T-helper 22 cell (primary cell): ENCODE measurements around the gene VSX1.

Experiments used
- DNase-seq: peaks from one replicate; pipeline ENCODE4 v3.0.0-alpha.2; 2020; ENCODE audit warnings: low read depth

Gene VSX1

GRCh38 chr20:25053255-25054031, 28.5 kb downstream of the VSX1 start:
- DNase-seq = no peak

DNA sequence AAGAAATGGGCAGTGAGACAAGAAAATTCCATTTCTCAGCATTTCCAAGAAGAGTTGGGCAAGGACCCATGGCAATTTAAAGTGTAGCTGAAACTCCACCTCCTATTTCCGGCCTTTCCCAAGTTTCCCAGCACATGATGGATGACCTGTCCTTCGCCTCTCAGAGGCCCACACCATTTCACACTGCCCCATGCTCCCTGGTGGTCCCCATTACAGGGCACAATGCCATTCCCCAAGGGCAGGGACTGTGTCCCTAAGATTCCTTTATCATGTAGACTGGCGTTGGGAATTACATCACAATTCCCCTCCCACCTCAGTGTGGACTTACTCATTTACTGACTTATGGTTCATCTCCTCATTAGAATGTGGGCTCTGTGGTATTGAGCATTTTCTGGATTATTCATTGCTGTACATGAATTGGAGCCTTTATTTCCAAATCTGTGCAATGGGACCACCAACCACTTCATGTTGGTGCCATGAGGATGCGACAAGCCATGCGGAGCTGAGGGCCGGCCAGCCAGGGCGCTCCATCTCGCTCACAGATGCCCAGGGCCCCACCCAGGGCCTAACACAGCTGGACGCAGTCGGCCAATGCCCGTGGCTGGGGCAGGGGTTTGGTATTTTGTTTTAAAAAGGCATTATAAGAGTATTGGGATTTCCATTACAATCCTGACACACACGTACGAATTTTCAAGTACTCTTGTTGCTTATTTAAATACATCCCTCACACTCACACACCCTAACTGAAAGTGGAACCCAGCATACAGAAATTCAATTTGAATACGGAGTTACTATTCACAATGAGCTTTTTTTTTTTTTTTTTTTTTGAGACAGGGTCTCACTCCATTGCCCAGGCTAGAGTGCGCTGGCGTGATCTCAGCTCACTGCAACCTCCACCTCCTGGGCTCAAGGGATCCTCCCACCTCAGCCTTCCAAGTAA, 29.4 kb downstream of the VSX1 start:
- no peak for DNase-seq

- no peak for DNase-seq
Observed at GRCh38 chr20:25051386-25052155, 30.4 kb downstream of the VSX1 start.

GRCh38 chr20:25050501-25051350, 31.2 kb downstream of the VSX1 start:
- DNase-seq = no peak

DNA sequence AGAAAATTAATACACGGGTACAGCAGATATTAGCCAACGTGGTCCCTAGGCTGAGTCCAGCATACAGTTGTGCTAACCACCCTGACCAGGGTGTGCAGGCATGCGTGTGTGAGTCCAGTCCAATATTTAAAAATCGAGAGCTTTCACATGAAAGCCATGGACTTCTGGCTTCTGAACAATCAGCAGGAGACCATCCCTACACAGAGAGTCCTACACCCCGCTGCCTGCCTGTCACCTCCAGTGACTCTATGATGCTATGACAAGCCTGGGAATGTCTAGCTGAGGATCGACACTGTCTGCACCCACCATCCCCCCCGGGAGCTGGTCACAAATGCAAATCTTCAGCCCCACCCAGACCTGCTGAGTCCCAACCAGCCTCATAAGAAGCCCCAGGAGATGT, 31.9 kb downstream of the VSX1 start:
- DNase-seq = no peak

DNA sequence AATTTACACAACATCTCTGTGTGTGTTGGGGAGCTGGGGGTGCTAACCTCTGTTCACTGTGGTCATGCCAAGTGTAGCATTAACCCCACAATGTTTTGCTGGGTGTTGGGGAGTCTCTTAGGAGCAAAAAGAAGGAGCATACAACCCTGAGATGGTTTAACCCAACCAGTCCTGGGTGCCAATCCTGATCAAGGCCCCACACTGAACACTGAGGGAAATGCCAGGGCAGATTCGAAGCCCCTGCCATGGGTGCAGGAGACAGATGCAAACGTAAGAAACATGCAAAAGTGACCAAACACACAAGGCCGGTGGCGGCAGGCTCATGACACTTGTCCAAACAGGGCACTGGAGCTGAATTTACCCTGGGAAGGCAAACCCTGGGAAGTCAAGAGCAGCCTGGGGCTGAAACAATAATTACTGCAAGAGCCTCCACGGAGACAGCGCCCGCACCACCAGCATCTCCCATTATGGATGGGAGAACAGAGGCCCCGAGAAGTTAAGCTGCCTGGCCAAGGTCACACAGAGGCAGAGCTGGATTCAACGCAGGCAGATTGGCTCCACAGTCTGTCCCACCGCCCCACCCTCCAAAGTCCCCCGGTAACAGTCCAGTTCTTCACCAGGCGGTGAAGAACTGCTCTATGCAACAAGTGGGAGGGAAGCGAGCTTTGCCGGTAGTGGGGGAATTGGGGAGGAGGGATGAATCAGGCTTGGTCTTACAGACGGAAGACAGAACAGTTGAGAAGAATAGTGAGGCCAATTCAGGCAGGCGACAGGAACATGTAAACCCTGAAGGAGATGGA, 32.5 kb downstream of the VSX1 start:
- no peak for DNase-seq

GRCh38 chr20:25048519-25048952, 33.4 kb downstream of the VSX1 start:
- no peak for DNase-seq

- no peak for DNase-seq
Observed at GRCh38 chr20:25047766-25048165, 34.2 kb downstream of the VSX1 start.

- no peak for DNase-seq
Observed at GRCh38 chr20:25046736-25047666, 34.9 kb downstream of the VSX1 start.

- no peak for DNase-seq
Observed at GRCh38 chr20:25046181-25046641, 35.7 kb downstream of the VSX1 start.

GRCh38 chr20:25045343-25045712, 36.6 kb downstream of the VSX1 start:
- no peak for DNase-seq

- DNase-seq = no peak
Observed at GRCh38 chr20:25044660-25045342, 37.1 kb downstream of the VSX1 start.

DNA sequence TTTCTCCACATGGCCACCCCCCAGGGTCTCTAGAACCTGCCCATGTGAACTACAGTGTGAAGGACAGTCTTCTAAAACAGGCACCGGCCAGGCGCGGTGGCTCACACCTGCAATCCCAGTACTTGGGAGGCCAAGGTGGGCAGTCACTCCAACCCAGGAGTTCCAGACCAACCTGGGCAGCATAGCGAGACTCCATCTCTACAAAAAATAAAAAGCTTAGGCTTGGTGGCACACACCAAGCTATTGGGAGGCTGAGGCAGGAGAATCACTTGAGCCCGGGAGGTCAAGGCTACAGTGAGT, 37.7 kb downstream of the VSX1 start:
- DNase-seq = no peak

DNA sequence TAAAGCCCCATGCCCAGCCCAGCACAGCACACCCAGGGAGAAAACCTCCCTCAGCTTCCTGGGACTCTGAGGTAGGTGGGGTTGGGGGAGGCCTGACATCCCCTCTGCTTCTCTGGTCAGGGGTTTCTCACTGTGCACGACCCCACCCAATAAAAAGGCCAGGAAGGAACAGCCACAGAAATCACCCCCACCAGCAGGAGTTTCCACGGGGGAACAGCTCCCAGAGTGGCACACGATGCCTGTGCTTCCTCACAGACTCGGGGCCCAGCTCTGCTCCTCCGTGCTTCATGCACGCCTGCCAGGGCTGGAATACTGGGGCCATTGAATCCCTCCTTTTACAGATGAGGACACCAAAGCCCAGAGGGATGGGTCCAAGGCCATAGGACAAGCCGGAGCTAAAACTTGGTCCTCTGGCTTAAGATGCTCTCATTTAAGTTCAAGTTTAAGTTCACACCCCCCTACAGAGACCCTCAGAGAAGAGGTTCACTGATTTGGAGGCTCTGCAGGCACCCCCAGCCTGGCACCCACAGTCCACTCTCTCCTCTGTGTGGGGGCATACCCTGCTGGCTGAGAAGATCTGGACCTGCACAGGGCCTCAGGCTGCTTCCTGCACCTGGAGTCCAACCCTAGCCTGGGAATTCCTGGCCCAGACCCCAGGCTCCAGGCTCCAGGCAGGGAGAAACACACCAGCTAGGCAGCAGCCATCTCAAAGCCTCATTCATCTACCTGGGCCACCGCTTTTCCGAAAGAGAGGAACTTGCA, 38.3 kb downstream of the VSX1 start:
- DNase-seq = no peak

DNA sequence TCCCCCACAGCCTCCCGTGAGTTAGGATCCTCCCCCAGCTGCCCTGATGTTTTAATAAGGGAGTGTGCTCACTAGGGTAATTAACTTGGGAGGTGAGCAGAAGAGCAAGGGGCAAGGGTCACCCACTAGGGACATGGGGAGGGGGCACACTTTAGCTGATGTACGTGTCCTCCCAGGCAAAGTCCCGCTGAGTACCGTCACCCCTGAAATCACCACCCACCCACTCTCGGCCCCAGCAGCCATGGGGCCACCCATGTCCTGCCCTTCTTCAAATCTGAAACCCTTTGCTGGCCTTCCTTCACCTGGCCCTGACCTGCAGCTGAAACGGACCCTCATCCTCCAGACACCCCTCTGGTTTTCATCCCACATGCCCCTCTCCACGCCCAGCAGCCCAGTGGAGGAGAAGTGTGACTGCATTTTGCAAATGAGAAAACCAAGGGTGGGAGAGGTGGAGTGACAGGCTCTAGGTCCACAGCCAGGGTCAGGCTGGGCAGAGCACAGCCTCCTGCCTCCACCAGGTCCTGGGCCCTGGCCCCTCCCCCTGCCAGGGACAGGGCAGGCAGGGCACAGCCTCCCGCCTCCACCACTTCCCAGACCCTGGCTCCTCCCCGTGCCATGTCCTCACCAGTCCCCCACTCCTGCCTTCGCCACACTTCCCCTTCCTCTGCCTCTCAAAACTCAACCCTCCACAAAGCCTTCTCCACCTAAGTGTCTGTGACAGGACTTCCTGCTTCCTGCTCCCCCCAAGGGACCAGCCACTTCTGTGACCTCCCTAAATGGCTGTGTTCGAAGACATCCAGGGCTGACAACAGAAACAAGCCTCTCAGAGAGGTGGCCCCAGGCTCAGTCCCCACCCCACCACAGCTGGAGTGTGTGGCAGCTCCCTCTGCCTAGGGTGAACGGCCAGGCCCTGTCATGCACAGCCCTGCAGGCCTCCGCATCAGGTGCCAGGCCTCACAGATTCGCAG, 39.1 kb downstream of the VSX1 start:
- DNase-seq = peak; percentile 7

GRCh38 chr20:25041813-25042530, 40.0 kb downstream of the VSX1 start:
- DNase-seq = no peak
